Stimulated activated effector memory CD8-positive, alpha-beta T cell treated with anti-CD3 and anti-CD28 coated beads, Interleukin-12 subunit alpha, Interleukin-12 subunit beta, amount 100 ng/mL, for 72 hours (primary cell): ENCODE data around the gene VAMP5.
"Not testable (repeated sequence)": the region's sequence is repeated elsewhere in the genome, so short reads cannot be mapped to it uniquely, and the experiment has no call there.

Experiments used
- ATAC-seq: fragments of 150-1000 bp; cut with Tn5 transposase; 2 replicates; pipeline ENCODE4 v1.10.0; 2021
- DNase-seq, 2 donors: peaks; one replicate each; pipeline ENCODE4 v3.0.0; 2021 to 2022; ENCODE audit warnings: low spot score in 2 of 2
- H3K27ac Mint-ChIP-seq: one replicate; pipeline ENCODE4 v1.8.0; 2022; ENCODE audit warnings: mild to moderate bottlenecking, mixed read lengths
- H3K36me3 Mint-ChIP-seq: one replicate; pipeline ENCODE4 v1.8.0; 2022; ENCODE audit warnings: mild to moderate bottlenecking, mixed read lengths
- H3K4me1 Mint-ChIP-seq: one replicate; pipeline ENCODE4 v1.8.0; 2022; ENCODE audit warnings: mixed read lengths
- H3K4me3 Mint-ChIP-seq: one replicate; pipeline ENCODE4 v1.8.0; 2022; ENCODE audit warnings: mild to moderate bottlenecking, mixed read lengths
- H3K9me3 Mint-ChIP-seq: one replicate; pipeline ENCODE4 v1.8.0; 2022; ENCODE audit warnings: mixed read lengths

The VAMP5 gene

GRCh38 chr2:85600951-85601770 lies 16.9 kb downstream of the VAMP5 start:
- no peak for ATAC-seq
- Mint-ChIP-seq H3K9me3 (no peaks in the 10 kb centered on the region), H3K4me1 (peaks cover 53% of the 10 kb centered on the region), H3K27ac (peak overlapping the region; percentile 76), H3K4me3 (peak overlapping the region; percentile 86), H3K36me3 (peaks cover 55% of the 10 kb centered on the region)
- no peak for DNase-seq

DNA sequence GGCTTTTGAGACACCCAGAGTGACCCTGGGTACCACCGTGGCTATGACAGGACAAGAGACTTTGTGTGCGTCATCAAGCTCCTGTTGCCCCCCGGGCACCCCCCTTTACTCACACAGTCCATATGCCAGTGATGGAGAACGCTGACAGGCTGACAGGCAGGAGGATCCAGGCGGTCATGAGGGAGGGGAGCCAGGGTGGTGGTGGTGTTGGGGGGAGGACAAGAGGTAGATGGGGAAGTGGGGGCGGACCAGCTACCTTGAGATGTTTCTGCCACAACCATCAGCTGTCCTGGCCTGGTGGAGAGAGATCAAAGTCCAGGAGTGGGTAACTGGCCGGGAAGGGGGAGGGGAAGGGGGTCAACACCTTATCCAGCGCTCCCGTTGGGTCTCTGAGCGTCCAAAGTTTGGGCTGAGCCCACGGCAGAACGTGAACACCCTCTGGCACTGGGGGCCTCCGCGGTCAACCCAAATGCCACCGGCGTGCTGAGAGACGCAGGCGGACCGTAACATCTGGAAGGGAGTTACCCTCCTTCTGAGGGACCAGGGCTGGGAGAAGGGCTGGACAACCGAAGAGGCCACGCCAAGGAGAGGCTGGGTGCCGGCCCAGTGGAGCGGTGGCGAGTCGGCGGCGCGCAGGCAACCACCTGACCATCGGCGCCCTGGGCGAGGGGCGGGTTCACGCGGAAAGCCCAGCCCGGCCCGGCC lies 17.7 kb downstream of the VAMP5 start:
- ATAC-seq (peak; percentile 29), DNase-seq (no peak)
- peak overlapping the region; percentile 86 for H3K4me3 Mint-ChIP-seq
- H3K27ac Mint-ChIP-seq: peak overlapping the region; percentile 76
- no peaks in the 10 kb centered on the region for H3K9me3 Mint-ChIP-seq
- peaks cover 47% of the 10 kb centered on the region for H3K4me1 Mint-ChIP-seq
- peaks cover 57% of the 10 kb centered on the region for H3K36me3 Mint-ChIP-seq

DNA sequence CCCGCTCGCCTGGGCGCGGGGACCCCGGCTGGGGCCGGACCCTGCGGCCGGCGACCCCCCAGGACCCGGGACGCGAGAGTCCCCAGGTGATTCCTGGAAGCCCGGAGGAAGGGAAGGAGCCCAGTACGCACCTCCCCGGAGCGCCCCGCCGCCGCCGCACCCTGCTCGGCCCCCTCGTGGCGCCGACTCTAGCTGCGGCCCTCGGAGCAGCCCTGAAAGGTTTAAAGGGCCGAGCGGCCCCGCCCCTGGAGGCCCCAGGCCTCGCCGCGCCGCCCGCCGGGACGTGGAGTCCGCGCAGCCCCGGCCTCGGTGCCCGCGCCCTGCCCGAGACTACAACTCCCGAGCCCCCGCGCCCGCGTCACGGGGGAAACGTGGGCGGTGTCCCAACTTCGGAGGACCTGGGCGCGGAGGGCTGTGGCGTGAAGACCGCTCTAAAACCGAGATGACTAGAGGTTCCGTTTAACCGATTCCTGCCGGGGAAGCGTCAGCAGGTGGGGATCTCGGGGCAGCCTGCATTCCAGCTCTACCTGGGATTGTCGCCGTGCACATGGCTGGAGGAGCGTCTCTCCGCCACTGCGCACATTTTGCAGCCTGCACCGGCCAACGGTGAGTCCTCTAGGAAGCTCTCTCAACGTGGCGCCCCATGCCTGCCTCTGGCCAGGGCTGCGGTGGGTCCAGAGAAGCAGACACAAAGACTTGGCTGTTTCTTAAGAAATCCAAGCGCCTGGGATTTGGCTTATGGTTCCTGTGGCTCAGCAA lies 18.4 kb downstream of the VAMP5 start, which contains the start of gene TMEM150A:
TMEM150A (minus strand) TSS at position 223 of the 759 bp plus-strand sequence. CDS start 750 bp downstream, outside the sequence.
- Mint-ChIP-seq H3K36me3 (peaks cover 55% of the 10 kb centered on the region), H3K4me1 (peaks cover 43% of the 10 kb centered on the region), H3K27ac (peak within 1 kb of the TSS; percentile 80), H3K9me3 (no peaks in the 10 kb centered on the region), H3K4me3 (peak within 1 kb of the TSS; percentile 86)
- peak; percentile 97 for ATAC-seq
- peak; percentile 79 to 93 for DNase-seq

- H3K9me3 Mint-ChIP-seq, DNase-seq, ATAC-seq: not testable (repeated sequence)
- Mint-ChIP-seq H3K27ac (peak overlapping the region; percentile 80), H3K4me3 (peak overlapping the region; percentile 86), H3K36me3 (peaks cover 55% of the 10 kb centered on the region), H3K4me1 (peaks cover 51% of the 10 kb centered on the region)
These were observed 19.9 kb downstream of the VAMP5 start for GRCh38 chr2:85604133-85604444.

DNA sequence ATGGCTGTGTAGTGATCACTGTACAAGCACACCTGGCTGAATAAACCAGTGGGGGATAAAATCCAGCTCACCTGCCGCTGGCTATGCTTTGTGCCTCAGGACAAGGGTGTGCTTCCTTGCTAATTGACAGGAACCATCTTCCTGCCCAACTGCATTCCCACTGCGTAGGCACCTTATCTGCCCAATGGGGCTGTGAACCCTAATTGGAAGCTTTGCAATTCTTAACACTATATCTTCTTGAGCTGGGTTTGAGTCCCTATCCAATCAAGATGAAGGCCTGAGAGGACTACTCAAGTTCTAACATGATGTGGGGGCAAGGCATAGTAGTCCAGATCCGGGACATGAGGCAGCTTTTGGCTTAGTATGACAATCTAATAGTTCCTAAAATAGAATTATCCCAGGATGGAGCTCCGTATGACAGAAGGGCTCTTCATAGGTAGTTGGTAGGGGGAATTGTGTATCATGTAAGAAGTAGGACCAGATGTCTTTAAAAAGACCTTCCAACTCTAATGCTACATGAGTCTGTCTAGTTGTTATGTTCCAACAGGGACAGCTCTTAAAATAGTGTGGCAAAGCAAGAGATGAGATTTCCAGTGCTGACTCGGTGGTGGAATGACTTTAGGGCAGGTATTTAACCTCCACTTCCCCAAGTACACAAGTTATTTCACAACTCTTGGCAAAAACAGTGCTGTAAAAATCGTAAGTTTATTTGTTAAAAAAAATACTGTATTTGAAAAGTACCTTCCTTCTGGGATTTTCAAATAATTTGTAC lies 20.5 kb downstream of the VAMP5 start:
- no peaks in the 10 kb centered on the region for H3K9me3 Mint-ChIP-seq
- no peak for ATAC-seq
- no peak for DNase-seq
- no peak overlapping the region for H3K4me3 Mint-ChIP-seq
- no peak overlapping the region for H3K27ac Mint-ChIP-seq
- peaks cover 50% of the 10 kb centered on the region for H3K4me1 Mint-ChIP-seq
- H3K36me3 Mint-ChIP-seq: peaks cover 55% of the 10 kb centered on the region

- DNase-seq: no peak
- Mint-ChIP-seq H3K4me3 (no peak overlapping the region), H3K27ac (peak overlapping the region; percentile 58), H3K9me3 (no peaks in the 10 kb centered on the region), H3K4me1 (peaks cover 43% of the 10 kb centered on the region), H3K36me3 (peaks cover 56% of the 10 kb centered on the region)
- ATAC-seq: no peak
These were observed 21.3 kb downstream of the VAMP5 start for GRCh38 chr2:85605406-85606115.

GRCh38 chr2:85606116-85606455 lies 21.9 kb downstream of the VAMP5 start:
- Mint-ChIP-seq H3K4me3 (no peak overlapping the region), H3K27ac (peak overlapping the region; percentile 58), H3K9me3 (no peaks in the 10 kb centered on the region), H3K4me1 (peaks cover 40% of the 10 kb centered on the region), H3K36me3 (peaks cover 56% of the 10 kb centered on the region)
- DNase-seq (no peak), ATAC-seq (no peak)

DNA sequence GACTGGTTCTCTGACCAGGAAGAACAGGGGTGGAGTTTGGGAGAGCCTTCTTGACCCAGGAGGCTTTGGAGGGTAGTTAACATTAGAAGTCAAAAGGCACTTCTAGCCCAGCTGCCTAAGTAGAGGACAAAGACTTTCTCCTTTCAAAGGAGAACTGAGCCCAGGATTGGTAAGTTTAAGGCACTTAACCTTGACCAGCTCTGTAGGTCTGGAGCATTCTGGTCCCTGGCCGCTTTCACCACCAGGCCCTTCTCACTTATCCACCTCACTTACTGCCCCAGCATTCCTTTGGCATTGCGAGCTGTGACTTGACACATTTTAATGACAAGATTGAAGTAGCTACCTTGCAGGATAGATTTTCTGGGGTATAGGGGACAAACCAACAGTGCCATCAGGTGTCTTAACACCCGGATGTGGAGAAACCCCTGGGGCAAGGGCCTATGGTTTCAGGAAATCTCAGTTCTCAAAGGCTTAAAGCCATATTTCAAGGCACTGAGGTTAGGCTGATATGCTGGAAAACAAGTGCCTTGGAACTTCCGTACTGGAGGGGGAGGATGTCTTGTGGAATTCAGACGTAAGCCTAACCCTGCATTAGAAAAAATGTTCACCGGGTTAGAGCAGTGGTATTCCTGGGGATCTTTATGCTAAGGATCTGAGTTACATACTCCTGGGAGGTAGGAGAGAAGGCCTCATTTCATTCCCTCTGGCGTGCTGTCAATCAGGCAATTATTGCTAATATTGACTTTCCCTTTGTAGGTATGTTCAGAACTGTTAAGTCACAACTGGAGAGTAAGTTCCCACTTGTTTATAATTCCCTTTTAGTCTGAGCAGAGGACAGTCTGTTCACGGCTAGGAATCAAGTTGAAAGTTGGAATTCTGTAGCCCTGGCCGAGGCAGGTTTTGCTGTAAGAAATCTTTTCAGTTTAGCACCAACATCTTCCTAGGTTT lies 23.3 kb downstream of the VAMP5 start:
- H3K27ac Mint-ChIP-seq: peak overlapping the region; percentile 37
- DNase-seq: no peak
- peaks cover 46% of the 10 kb centered on the region for H3K36me3 Mint-ChIP-seq
- no peak for ATAC-seq
- no peak overlapping the region for H3K4me3 Mint-ChIP-seq
- H3K4me1 Mint-ChIP-seq: peaks cover 29% of the 10 kb centered on the region
- H3K9me3 Mint-ChIP-seq: no peaks in the 10 kb centered on the region

GRCh38 chr2:85611217-85611704 lies 27.0 kb downstream of the VAMP5 start:
- peak overlapping the region; percentile 82 for H3K4me3 Mint-ChIP-seq
- no peak for DNase-seq
- ATAC-seq: no peak
- H3K4me1 Mint-ChIP-seq: peaks cover 16% of the 10 kb centered on the region
- H3K36me3 Mint-ChIP-seq: peaks cover 46% of the 10 kb centered on the region
- H3K27ac Mint-ChIP-seq: peak overlapping the region; percentile 86
- H3K9me3 Mint-ChIP-seq: no peaks in the 10 kb centered on the region

DNA sequence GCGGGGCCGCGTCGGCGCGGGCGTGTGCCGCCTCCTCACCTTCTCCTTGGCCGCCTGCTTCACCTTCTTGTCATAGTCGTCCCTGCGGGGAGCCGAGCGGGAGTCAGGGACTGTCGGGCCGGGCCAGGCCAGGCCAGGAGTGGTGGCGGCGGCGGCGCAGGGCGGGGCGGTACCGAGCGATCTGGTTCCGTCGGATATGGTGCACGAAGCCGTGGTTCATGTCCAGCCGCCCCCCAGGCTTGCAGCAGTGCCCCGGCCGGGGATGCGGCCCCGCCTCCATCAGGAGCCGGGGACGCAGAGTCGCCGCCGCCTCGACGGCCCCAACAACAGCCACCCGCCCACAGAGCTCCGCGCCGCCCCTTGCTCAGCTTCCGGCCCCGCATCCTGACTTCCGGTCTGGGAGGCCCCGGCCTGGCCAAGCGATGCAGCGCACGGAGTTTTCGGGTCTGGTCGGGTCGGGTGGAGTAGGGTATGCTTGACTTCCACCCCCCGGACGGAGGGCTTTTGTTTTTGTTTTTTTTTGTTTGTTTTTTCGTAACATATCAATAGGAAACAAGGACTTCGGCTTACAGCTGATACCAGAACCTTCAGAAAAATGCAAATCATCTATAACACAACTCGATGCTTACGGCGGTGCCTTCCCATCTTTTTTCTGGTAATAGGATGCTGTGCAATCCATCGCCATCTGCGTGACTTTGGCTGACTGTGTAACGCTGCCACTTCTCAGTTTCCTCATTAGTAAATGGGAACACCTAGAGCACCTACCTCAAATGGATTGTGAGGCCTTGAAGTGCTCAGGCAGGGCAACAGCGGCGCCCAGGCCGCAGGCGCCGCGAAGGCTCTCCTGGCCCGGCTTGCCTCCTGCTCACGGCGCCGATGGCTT lies 27.7 kb downstream of the VAMP5 start, which contains the start of gene C2orf68:
C2orf68 (minus strand) TSS at position 362 of the 883 bp plus-strand sequence; CDS start at position 280, 82 bp downstream.
- DNase-seq (peak; percentile 74 to 93), ATAC-seq (peak; percentile 82)
- Mint-ChIP-seq H3K36me3 (peaks cover 46% of the 10 kb centered on the region), H3K27ac (peak within 1 kb of the TSS; percentile 86), H3K4me1 (peaks cover 16% of the 10 kb centered on the region), H3K4me3 (peak within 1 kb of the TSS; percentile 82), H3K9me3 (no peaks in the 10 kb centered on the region)

- ATAC-seq (no peak), DNase-seq (no peak)
- peaks cover 43% of the 10 kb centered on the region for H3K36me3 Mint-ChIP-seq
- H3K4me1 Mint-ChIP-seq: peaks cover 17% of the 10 kb centered on the region
- H3K4me3 Mint-ChIP-seq: peak overlapping the region; percentile 82
- H3K27ac Mint-ChIP-seq: no peak overlapping the region
- H3K9me3 Mint-ChIP-seq: no peaks in the 10 kb centered on the region
These were observed 29.7 kb downstream of the VAMP5 start for GRCh38 chr2:85613717-85614515.

DNA sequence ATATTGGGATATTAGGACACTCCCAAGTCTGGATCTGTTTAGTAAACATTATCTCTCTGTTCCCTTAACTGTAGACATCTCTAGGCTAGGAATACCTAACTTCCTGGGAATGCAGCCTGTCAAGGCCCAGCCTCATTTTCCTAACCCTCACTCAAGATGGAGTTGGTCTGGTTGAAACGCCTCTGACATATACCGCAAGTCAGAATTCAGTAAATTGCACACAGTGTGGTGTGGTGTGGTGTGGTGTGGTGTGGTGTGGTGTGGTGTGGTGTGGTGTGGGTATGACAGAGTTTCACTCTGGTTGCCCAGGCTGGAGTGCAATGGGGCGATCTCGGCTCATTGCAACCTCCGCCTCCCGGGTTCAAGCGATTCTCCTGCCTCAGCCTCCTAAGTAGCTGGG lies 30.5 kb downstream of the VAMP5 start:
- DNase-seq, H3K27ac Mint-ChIP-seq, H3K4me3 Mint-ChIP-seq, H3K9me3 Mint-ChIP-seq, ATAC-seq: not testable (repeated sequence)
- Mint-ChIP-seq H3K4me1 (peaks cover 13% of the 10 kb centered on the region), H3K36me3 (peaks cover 43% of the 10 kb centered on the region)
